Muscle of back (tissue), 11 donors: ENCODE measurements around the gene DNAJB5. TPM values are rescaled to one million over a fixed set of nuclear protein-coding genes. Genes with fewer than 3 reads are reported as not detected.

Experiments used
- DNase-seq, 3 donors: peaks; one replicate each; pipeline versions ENCODE4 v3.0.0 to v3.0.0-alpha.2; 2013
- polyA plus RNA-seq, 10 donors: library from polyadenylated mRNA; unstranded; fragments of 120-200 nt; gene quantifications; one replicate each; pipeline ENCODE4 v1.2.1, GENCODE V29; 2013; ENCODE audit not compliant: insufficient read length in 10 of 10

DNAJB5 gene
- polyA plus RNA-seq, 10 donors: 20.0 to 74.0 (median 38.8) TPM

DNA sequence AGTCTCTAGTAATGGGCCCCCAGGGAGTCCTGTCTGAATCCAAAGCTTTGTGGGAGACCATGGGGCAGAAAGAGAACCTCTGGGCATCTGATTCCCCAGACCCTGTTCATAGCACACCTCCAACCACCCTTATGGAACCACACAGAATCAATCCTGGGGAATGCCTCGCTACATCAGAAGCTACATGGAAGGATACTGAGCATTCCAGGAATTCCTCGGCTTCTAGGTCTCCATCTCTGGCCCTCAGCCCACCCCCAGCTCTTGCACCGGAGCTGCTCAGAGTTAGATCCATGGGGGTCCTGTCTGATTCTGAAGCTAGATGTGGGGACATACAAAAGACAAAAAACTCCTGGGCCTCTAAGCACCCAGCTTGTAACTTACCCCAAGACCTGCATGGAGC, 54.5 kb downstream of the DNAJB5 start:
- DNase-seq: no peak

Other genes starting within 250 kb of the DNAJB5 start
- gene PHF24, start 31.5 kb upstream of the DNAJB5 start, polyA plus RNA-seq: under 1 TPM; 0.11 to 0.56 (median 0.25) TPM
- 100 to 1,000 TPM; 158 to 204 (median 172) TPM for gene VCP, start 82.9 kb downstream of the DNAJB5 start, polyA plus RNA-seq
- 10 to 100 TPM; 19.4 to 38.0 (median 25.9) TPM for gene FANCG, start 90.2 kb downstream of the DNAJB5 start, polyA plus RNA-seq
- 10 to 100 TPM; 10.7 to 14.2 (median 12.3) TPM for gene PIGO, start 106.8 kb downstream of the DNAJB5 start, polyA plus RNA-seq
- gene STOML2, start 113.4 kb downstream of the DNAJB5 start, polyA plus RNA-seq: 10 to 100 TPM; 64.0 to 76.8 (median 69.4) TPM
- gene ATOSB, start 126.1 kb downstream of the DNAJB5 start, polyA plus RNA-seq: 10 to 100 TPM in 9 of 10 donors, 1 to 10 TPM in 1; 9.4 to 13.0 (median 11.4) TPM
- 10 to 100 TPM; 13.0 to 27.3 (median 17.7) TPM for gene UNC13B, start 172.3 kb downstream of the DNAJB5 start, polyA plus RNA-seq